ENCODE measurements around the gene BDKRB2. TPM values are rescaled to one million over a fixed set of nuclear protein-coding genes. Genes with fewer than 3 reads are reported as not detected.

BDKRB2 gene
- total and polyA plus RNA-seq, 2 experiments from 2014 or later: 0.14 to 0.21 TPM

DNA sequence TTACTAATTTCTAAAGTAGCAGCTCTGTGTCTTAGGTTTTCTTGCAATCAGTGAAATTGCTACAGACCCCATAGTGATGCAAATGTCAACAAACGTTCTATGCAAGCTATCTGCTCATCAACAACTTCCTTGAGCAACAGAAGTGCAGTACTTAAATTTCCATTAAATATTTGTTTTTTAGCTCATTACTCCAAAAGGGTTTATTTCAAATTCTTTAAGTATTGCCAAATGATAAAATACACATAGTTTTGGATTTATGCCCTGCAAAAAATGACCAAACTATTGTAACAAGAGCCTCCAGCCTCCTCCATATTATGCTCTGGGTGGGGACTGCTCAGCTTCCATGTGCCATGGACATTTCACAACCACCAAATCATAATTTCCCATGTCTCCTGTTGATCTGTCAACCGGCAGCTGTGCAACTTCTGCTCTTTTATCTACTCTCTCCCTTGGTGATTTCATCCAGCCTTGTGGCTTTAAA lies 55.7 kb downstream of the BDKRB2 start:
- TF ChIP-seq EZH2 (IDR thresholded peaks at IDR 0.05; ENCODE audit: low read depth, unreplicated experiment) (no peak), ZNF114 (CRISPR knock-in tag; IDR thresholded peaks at IDR 0.05) (no peak), ZNF331 (CRISPR knock-in tag; IDR thresholded peaks at IDR 0.05; ENCODE audit: low read depth) (no peak), JUNB (IDR thresholded peaks at IDR 0.05; ENCODE audit: unreplicated experiment) (no peak), REST (IDR thresholded peaks at IDR 0.05; ENCODE audit: unreplicated experiment) (no peak), CREB1 (CRISPR knock-in tag; IDR thresholded peaks at IDR 0.05; ENCODE audit: low read depth) (no peak), STAT1 (IDR thresholded peaks at IDR 0.05; ENCODE audit: unreplicated experiment) (no peak), NANOG (IDR thresholded peaks at IDR 0.05; ENCODE audit: borderline replicate concordance) (no peak), ETS1 (IDR thresholded peaks at IDR 0.05) (no peak), EZH2phosphoT487 (IDR thresholded peaks at IDR 0.05; ENCODE audit: unreplicated experiment) (no peak), POLR2AphosphoS5 (IDR thresholded peaks at IDR 0.05; ENCODE audit: low read depth) (no peak)
- TF ChIP-seq, protein P1, sequence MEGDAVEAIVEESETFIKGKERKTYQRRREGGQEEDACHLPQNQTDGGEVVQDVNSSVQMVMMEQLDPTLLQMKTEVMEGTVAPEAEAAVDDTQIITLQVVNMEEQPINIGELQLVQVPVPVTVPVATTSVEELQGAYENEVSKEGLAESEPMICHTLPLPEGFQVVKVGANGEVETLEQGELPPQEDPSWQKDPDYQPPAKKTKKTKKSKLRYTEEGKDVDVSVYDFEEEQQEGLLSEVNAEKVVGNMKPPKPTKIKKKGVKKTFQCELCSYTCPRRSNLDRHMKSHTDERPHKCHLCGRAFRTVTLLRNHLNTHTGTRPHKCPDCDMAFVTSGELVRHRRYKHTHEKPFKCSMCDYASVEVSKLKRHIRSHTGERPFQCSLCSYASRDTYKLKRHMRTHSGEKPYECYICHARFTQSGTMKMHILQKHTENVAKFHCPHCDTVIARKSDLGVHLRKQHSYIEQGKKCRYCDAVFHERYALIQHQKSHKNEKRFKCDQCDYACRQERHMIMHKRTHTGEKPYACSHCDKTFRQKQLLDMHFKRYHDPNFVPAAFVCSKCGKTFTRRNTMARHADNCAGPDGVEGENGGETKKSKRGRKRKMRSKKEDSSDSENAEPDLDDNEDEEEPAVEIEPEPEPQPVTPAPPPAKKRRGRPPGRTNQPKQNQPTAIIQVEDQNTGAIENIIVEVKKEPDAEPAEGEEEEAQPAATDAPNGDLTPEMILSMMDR (conservative IDR thresholded peaks at IDR 0.05; ENCODE audit: low read depth in 2 of 2): no peak
- TF ChIP-seq, protein P2, sequence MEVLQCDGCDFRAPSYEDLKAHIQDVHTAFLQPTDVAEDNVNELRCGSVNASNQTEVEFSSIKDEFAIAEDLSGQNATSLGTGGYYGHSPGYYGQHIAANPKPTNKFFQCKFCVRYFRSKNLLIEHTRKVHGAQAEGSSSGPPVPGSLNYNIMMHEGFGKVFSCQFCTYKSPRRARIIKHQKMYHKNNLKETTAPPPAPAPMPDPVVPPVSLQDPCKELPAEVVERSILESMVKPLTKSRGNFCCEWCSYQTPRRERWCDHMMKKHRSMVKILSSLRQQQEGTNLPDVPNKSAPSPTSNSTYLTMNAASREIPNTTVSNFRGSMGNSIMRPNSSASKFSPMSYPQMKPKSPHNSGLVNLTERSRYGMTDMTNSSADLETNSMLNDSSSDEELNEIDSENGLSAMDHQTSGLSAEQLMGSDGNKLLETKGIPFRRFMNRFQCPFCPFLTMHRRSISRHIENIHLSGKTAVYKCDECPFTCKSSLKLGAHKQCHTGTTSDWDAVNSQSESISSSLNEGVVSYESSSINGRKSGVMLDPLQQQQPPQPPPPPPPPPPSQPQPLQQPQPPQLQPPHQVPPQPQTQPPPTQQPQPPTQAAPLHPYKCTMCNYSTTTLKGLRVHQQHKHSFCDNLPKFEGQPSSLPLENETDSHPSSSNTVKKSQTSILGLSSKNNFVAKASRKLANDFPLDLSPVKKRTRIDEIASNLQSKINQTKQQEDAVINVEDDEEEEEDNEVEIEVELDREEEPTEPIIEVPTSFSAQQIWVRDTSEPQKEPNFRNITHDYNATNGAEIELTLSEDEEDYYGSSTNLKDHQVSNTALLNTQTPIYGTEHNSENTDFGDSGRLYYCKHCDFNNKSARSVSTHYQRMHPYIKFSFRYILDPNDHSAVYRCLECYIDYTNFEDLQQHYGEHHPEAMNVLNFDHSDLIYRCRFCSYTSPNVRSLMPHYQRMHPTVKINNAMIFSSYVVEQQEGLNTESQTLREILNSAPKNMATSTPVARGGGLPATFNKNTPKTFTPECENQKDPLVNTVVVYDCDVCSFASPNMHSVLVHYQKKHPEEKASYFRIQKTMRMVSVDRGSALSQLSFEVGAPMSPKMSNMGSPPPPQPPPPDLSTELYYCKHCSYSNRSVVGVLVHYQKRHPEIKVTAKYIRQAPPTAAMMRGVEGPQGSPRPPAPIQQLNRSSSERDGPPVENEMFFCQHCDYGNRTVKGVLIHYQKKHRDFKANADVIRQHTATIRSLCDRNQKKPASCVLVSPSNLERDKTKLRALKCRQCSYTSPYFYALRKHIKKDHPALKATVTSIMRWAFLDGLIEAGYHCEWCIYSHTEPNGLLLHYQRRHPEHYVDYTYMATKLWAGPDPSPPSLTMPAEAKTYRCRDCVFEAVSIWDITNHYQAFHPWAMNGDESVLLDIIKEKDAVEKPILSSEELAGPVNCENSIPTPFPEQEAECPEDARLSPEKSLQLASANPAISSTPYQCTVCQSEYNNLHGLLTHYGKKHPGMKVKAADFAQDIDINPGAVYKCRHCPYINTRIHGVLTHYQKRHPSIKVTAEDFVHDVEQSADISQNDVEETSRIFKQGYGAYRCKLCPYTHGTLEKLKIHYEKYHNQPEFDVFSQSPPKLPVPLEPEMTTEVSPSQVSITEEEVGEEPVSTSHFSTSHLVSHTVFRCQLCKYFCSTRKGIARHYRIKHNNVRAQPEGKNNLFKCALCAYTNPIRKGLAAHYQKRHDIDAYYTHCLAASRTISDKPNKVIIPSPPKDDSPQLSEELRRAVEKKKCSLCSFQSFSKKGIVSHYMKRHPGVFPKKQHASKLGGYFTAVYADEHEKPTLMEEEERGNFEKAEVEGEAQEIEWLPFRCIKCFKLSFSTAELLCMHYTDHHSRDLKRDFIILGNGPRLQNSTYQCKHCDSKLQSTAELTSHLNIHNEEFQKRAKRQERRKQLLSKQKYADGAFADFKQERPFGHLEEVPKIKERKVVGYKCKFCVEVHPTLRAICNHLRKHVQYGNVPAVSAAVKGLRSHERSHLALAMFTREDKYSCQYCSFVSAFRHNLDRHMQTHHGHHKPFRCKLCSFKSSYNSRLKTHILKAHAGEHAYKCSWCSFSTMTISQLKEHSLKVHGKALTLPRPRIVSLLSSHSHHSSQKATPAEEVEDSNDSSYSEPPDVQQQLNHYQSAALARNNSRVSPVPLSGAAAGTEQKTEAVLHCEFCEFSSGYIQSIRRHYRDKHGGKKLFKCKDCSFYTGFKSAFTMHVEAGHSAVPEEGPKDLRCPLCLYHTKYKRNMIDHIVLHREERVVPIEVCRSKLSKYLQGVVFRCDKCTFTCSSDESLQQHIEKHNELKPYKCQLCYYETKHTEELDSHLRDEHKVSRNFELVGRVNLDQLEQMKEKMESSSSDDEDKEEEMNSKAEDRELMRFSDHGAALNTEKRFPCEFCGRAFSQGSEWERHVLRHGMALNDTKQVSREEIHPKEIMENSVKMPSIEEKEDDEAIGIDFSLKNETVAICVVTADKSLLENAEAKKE (CRISPR knock-in tag; IDR thresholded peaks at IDR 0.05): no peak
- no peaks in the 10 kb centered on the region for H4K20me1 ChIP-seq (replicated peaks; ENCODE audit: insufficient read depth)
- no peaks in the 10 kb centered on the region for H3K27me3 ChIP-seq (ENCODE audit: insufficient read depth)
- H3K4me3 Mint-ChIP-seq: no peak overlapping the region
- no peak overlapping the region for H3K27ac ChIP-seq (ENCODE audit: low read depth)
- H3K36me3 ChIP-seq (ENCODE audit: insufficient read depth): no peaks in the 10 kb centered on the region
- no peak overlapping the region for H3K4me2 ChIP-seq
- no peaks in the 10 kb centered on the region for H3K9me2 ChIP-seq (ENCODE audit: insufficient read depth)
- H3F3A ChIP-seq (replicated peaks; ENCODE audit: low read depth): no peaks in the 10 kb centered on the region
- no peak for ATAC-seq
- H3K79me2 ChIP-seq (replicated peaks; ENCODE audit: insufficient read depth): no peaks in the 10 kb centered on the region
- no peaks in the 10 kb centered on the region; the same call in 1 of the 3 replicates for H3K9me3 Mint-ChIP-seq
- H3K4me3 ChIP-seq: no peak overlapping the region
- peaks cover 6% of the 10 kb centered on the region for H3K27me3 Mint-ChIP-seq (ENCODE audit: insufficient read depth, low read depth, poor library complexity)
- no peak for DNase-seq (ENCODE audit: low spot score)
- no peak overlapping the region for H2AFZ ChIP-seq
- no peaks in the 10 kb centered on the region for H3K4me1 ChIP-seq (ENCODE audit: insufficient read depth)
- no peaks in the 10 kb centered on the region for H3K4me1 Mint-ChIP-seq
- H3K27ac Mint-ChIP-seq: no peak overlapping the region
- no peaks in the 10 kb centered on the region for H3K36me3 Mint-ChIP-seq (ENCODE audit: low read depth)

Measured in GM23338 (cell line).